LNCaP clone FGC (cell line): Measurements from ENCODE around the gene LRRC52.

ENCODE experiments used
- DNase-seq: peaks from one replicate; pipeline ENCODE4 v3.0.0-alpha.2; 2011; ENCODE audit warnings: low read depth
- H3K4me3 ChIP-seq: 2 replicates; pipeline ENCODE4 v1.5.1; 2011; ENCODE audit warnings: mild to moderate bottlenecking, low read depth, low read length, control low read depth
- CTCF ChIP-seq: IDR thresholded peaks from 2 replicates; pipeline ENCODE4 v1.5.1; 2012; ENCODE audit warnings: mild to moderate bottlenecking; ENCODE audit not compliant: control insufficient read depth, insufficient read depth; ENCODE audit errors: extremely low read depth

Gene LRRC52

GRCh38 chr1:165501970-165502348, 41.8 kb upstream of the LRRC52 start:
- H3K4me3 ChIP-seq = no peak overlapping the region
- TF ChIP-seq CTCF = no peak
- DNase-seq = no peak

GRCh38 chr1:165507570-165507969, 36.2 kb upstream of the LRRC52 start:
- no peak for TF ChIP-seq CTCF
- no peak for DNase-seq
- H3K4me3 ChIP-seq = no peak overlapping the region

- H3K4me3 ChIP-seq = no peak overlapping the region
- no peak for TF ChIP-seq CTCF
- DNase-seq = no peak
Observed at GRCh38 chr1:165508291-165508690, 35.5 kb upstream of the LRRC52 start.

- DNase-seq = no peak
- TF ChIP-seq CTCF = no peak
- H3K4me3 ChIP-seq = no peak overlapping the region
Observed at GRCh38 chr1:165512816-165513215, 31.0 kb upstream of the LRRC52 start.

GRCh38 chr1:165516469-165516868, 27.3 kb upstream of the LRRC52 start:
- no peak for DNase-seq
- no peak for TF ChIP-seq CTCF
- H3K4me3 ChIP-seq = no peak overlapping the region

- no peak overlapping the region for H3K4me3 ChIP-seq
- no peak for DNase-seq
- TF ChIP-seq CTCF = no peak
Observed at GRCh38 chr1:165520646-165521045, 23.2 kb upstream of the LRRC52 start.

- no peak for TF ChIP-seq CTCF
- H3K4me3 ChIP-seq = no peak overlapping the region
- no peak for DNase-seq
Observed at GRCh38 chr1:165524639-165525285, 19.0 kb upstream of the LRRC52 start.
